Retinal pigment epithelial cell (primary cell): ENCODE measurements around the gene SLC18A3.

Experiments used
- DNase-seq: peaks from one replicate; pipeline ENCODE4 v3.0.0-alpha.2; 2010; ENCODE audit warnings: low read depth
- H3K4me3 ChIP-seq: 2 replicates; pipeline ENCODE4 v1.5.1; 2011; ENCODE audit warnings: mild to moderate bottlenecking, low read length, control low read depth, moderate library complexity
- TF ChIP-seq, protein P1 (sequence below): conservative IDR thresholded peaks from 2 replicates; pipeline ENCODE4 v1.5.1; 2011; ENCODE audit warnings: low read depth, low read length, control low read depth, inconsistent platforms

The SLC18A3 gene

DNA sequence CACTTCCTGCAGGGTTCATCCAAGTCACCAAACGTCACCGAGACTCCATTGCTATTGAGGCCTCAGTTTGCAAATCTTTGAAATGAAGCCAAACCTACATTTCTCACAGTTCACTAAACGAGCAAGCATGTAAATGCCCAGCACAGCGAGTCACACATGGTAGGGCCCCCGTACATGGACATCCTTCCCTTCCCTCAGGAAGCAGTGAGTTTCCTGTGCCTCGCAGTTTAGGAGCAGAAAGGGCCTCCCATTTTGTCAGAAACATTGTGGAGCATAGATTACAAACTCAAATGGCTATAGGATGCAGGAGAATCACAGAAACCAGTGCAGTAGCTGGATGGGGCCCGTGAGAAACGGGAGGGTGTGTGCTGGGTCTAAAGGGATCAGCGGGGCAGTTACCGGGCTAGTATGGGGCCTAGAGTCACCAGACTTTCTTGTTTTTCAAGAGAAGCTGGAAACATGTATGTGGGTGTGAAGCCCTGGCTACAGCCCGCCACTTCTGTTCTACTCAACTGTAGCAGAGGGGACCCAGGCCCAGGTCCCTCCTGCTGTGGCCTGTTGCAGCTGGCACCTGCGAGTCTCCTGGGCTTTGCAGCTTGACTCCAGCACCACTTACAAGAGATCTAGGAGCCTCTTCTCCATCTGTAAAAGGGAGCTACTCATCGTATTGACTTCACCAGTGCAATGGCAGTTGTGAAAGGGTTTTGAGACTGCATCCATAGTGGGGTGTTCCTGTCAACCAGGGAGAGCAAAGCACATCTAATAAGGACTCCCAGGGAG lies 14.2 kb upstream of the SLC18A3 start:
- H3K4me3 ChIP-seq: no peak overlapping the region
- no peak for DNase-seq
- TF ChIP-seq, protein P1, sequence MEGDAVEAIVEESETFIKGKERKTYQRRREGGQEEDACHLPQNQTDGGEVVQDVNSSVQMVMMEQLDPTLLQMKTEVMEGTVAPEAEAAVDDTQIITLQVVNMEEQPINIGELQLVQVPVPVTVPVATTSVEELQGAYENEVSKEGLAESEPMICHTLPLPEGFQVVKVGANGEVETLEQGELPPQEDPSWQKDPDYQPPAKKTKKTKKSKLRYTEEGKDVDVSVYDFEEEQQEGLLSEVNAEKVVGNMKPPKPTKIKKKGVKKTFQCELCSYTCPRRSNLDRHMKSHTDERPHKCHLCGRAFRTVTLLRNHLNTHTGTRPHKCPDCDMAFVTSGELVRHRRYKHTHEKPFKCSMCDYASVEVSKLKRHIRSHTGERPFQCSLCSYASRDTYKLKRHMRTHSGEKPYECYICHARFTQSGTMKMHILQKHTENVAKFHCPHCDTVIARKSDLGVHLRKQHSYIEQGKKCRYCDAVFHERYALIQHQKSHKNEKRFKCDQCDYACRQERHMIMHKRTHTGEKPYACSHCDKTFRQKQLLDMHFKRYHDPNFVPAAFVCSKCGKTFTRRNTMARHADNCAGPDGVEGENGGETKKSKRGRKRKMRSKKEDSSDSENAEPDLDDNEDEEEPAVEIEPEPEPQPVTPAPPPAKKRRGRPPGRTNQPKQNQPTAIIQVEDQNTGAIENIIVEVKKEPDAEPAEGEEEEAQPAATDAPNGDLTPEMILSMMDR: no peak

DNA sequence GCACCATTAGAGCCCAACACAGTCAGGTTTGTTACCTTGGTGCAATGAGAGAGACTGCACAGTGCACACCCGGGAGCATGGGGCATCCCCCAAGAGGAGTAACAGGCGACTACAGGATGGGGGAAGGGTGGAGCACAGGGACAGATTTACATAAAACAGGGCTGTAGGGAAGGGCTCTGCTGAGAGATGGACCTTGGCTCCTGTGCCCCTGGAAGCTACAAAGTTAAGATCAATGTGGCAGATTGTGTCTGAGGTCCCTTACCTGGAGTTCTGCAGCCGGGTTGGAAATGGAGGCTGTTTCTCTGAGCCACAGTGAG lies 13.7 kb upstream of the SLC18A3 start:
- H3K4me3 ChIP-seq: no peak overlapping the region
- TF ChIP-seq, protein P1: no peak
- DNase-seq: no peak

DNA sequence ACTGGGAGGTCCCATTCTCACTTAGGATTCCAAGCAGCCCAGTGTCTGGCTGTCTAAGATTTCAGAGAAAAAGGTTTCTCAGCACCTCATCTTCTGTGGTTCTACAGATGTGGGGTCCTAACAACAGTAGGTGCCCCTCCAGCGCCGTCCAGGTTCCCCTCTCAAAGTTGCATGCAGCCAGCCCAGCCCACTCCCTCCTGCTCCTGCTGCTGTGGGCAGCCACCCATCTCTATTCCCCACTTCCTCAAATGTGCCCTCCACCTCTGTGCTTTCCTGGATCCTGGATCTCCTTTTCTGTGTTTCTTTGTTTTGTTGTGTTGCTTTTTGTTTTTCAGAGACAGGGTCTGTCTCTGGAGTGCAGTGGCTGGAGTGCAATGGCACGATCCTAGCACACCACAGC lies 13.3 kb upstream of the SLC18A3 start:
- no peak for DNase-seq
- TF ChIP-seq, protein P1: no peak

DNA sequence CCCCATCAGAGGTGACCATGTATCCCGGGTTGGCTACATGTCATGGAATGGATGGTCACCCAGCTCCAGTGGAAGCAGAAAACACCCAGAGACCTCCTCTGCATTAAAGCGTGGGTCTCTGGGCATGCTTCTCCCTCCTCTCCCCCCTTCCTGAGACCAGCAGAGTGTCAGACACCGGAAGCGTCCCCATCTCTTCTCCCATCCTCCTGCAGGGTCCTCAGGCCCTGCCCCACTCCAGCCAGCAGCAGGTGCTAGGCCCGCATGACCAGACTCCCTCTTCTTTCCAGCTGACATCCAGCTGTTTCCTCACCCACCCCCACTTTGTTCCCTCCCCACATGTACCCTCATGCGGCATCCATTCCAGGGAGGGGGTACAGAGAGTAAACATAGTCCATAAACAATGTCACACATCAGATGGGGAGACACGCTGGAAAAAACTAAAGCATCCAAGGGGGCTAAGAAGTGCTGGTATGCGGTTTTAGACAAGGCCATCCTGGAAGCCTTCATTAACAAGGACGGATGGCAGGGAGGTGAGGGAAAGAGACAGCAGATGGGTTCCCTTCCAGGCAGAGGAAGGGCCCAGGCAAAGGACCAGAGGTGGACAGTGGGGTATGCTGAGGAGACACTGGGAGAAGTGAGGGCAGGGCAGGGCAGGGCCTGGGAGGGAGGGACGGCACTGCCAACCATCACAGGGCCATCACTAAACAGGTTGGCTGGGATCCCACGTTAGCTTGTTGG lies 12.5 kb upstream of the SLC18A3 start:
- TF ChIP-seq, protein P1: no peak
- no peak for DNase-seq
- H3K4me3 ChIP-seq: no peak overlapping the region

More for the DNA sequence above, 13.3 kb upstream of the SLC18A3 start:
- H3K4me3 ChIP-seq: no peak overlapping the region

DNA sequence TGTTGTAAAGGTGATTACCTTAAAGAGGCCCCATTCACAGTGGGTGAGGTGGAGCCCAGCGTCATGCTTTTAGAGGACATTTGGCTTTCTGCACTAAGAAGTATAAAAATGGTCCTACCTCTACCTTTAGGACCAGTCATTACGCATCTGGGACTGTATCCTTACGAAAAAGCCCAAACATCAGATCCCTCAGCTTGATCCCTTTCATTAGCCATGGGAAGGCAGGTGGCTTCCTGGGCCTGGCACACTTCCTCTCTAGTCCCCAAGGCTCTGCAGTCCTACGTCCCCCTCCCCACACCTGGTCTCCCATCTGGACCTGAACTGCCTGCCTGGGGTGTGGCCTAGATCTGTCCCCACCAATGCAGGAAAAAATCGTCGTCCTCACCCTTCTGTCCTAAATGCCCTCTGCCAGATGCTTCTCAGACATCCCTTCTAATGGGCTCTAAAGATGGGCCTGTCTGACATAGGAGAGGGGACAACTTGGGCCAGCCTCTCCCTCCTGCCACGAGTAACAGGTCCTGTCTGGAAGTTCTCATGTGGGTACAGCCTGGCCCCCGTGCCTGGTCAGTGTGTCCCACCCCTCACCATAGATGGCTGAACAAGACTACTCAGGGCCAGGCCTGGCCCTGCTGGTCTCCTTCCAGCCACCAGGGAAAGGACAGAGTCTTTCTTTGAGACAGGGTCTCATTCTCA lies 11.8 kb upstream of the SLC18A3 start:
- H3K4me3 ChIP-seq: no peak overlapping the region

DNA sequence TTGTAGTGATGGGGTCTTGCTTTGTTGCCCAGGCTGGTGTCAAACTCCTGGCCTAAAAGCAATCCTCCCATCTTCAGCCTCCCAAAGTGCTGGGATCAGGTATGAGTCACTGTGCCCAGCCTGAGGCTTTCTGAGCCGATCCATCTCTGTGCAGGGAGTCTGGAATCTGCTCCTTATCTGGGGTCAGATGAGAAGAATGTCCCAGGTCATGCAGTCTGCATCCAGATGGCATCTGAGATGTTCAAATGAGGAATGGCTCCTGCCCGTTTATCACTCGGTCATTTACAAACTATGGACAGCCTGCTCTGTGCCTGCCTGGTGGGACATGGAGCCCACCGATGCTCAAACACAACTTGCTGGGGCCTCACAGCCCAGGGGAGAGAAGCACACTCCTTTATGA lies 11.1 kb upstream of the SLC18A3 start:
- H3K4me3 ChIP-seq: no peak overlapping the region
- TF ChIP-seq, protein P1: no peak
- no peak for DNase-seq

More for the DNA sequence above, 11.8 kb upstream of the SLC18A3 start:
- TF ChIP-seq, protein P1: no peak
- no peak for DNase-seq
